Measurements from ENCODE around the gene SLC39A8.

SLC39A8 gene

DNA sequence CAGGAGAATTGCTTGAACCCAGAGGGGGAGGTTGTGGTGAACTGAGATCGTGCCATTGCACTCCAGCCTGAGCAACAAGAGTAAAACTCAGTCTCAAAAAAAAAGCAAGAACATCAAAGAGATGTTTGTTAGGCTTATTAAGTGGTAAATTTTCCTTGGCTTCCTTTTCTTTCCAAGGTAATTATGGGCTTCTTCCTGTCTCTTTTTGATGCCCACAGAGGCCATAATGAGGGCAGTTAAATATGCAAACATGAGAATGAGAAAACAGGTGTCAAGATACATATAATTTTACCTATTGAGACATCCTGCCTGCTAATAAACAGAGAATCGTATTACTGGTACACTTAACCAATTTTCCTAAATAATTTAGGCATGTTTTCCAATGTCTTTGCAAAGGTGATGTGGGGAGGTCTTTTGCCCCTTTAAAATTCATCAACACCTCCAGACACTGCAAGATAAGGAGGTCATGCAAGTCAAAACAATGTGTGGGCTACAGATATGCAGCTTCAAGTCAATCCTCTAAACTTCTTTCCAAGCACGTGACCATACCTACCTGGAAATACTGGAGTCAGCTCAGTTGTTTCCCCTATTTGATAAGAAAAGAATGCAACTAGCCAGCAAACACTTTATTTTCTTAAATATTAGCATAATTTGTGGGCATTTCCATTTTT, 2.7 kb downstream of the SLC39A8 start:
- H3K4me3 ChIP-seq, result no peak overlapping the region
- H3K27ac ChIP-seq, result no peak overlapping the region

DNA sequence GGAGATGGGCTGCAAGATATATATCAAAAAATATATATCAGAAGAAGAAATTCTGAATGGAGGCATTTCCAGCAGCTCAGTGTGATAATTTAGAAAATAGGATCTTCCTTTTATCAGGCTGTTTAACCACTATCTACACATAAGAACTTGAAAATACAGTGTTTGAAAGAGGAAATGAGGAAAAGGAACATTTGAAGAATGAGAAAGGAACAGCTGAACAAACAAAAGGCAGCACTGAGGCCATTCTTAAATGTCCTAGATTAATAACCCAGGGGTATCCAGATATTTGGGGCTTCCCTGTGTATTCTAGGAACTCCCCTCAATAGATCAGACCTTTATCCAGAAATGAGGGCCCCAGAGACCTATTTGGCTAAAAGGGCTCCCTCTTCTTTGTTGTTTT, 4.1 kb downstream of the SLC39A8 start:
- Histone ChIP-seq H3K27ac (no peak overlapping the region), H3K4me3 (no peak overlapping the region)

DNA sequence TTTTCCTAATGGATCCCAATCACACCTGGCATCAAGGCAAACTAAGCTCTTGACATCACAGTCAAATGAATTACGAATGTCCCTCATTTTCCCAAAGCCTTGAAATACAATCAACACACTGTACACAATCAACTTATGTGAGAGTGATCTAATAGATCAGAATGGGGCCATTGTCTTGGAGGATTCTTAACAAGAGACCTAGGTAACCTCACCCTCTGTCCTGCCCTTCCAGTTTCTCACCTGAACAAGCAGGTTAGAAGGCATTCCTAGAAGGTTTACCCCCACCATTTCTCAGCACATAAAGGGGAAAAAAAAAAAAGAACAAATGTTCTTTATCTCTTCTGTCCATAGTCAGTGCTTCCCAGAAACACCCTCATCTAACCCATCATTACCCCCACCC, 6.3 kb downstream of the SLC39A8 start:
- no peak overlapping the region for H3K27ac ChIP-seq
- no peak overlapping the region for H3K4me3 ChIP-seq

DNA sequence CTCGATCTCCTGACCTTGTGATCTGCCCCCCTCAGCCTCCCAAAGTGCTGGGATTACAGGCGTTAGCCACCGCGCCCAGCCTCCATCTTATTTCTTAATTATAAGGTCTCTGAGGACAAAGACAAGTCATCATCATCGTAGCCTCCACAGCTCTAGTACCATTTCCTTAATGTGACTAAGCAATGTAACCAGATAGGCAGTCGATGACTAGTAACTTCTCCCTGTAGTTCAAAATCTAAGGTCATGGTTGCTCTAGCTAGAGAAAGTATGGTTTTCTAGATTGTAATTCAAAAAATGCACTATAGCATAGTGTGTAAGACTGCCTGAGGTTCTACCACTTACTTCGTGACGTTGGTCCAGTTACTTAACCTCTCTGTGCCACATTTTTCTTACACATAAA, 6.9 kb downstream of the SLC39A8 start:
- Histone ChIP-seq H3K4me3 (no peak overlapping the region), H3K27ac (no peak overlapping the region)

DNA sequence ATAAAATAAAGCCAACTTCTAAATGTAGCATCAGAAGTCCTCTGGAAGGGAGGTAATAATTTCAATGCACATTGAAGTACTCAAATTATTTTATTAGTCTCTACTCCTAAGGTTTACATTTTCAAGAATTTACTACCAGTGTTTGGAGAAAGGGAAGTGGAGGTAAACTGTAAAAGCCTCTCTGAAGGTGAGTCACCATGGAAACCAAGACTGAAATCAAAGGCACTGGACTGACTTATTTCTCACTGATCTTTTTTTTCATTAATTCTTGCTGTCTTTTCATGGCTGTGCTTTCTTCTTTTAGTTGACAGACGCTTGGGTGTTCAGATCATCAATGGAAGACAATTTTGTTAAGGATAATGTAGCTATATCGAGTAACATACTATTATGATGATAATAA, 9.7 kb downstream of the SLC39A8 start:
- no peak overlapping the region for H3K4me3 ChIP-seq
- H3K27ac ChIP-seq, result no peak overlapping the region

DNA sequence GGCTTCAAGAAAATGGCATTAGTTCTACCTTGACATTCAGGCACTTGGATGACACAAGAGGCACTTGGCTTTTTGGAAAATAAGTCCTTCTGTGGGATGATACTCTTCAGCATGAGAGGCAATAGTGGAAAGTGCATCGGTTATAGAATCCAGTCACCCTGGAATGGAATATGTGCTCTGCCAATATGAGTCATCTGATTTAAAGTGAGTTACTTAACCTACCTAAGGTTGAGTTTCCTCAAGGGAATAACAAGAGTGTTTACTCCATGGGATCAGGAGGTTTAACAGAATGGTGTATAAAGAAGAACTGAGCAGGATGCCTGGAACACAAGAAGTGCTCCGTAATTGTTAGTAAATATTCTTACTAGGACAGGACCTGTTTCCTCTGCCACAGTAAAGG, 10.7 kb downstream of the SLC39A8 start:
- Histone ChIP-seq H3K27ac (no peak overlapping the region), H3K4me3 (no peak overlapping the region)

DNA sequence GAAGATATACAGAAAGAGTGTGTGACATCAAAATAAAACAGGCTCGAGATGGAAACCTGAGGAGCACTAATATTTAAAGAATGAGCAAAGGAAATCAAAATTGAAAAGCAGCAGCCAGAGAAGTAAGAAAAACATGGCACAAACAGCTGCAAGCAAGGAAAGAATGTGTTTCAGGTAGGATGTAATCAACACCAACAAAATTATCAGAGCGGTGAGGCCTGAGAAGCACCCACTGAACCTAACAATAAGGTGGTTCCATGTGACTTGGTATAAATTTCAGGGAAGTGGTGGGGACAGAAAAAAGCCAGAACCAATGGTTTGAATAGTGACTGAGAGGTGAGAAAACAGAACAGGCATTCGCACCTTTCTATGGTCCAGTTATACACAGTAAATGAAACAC, 11.5 kb downstream of the SLC39A8 start:
- H3K4me3 ChIP-seq, result no peak overlapping the region
- H3K27ac ChIP-seq, result no peak overlapping the region

DNA sequence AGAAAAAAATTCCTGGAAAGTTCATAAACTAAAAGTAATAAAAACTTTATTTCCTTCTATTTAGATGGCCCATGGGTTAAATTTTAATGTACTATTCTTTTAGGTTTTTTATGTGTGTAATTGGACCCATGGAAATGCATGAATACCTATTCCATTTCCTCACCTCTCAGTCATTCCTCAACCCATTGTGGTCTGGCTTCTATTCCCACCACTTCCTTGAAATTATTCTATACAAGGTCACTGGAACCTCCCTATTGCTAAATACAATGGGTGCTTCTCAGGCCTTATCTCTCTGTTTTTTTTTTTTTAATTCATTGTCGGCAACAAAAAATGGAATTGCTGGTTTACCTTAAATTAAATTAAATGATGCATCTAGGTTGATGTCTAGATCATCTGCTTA, 17.2 kb downstream of the SLC39A8 start:
- Histone ChIP-seq H3K4me3 (no peak overlapping the region), H3K27ac (no peak overlapping the region)

DNA sequence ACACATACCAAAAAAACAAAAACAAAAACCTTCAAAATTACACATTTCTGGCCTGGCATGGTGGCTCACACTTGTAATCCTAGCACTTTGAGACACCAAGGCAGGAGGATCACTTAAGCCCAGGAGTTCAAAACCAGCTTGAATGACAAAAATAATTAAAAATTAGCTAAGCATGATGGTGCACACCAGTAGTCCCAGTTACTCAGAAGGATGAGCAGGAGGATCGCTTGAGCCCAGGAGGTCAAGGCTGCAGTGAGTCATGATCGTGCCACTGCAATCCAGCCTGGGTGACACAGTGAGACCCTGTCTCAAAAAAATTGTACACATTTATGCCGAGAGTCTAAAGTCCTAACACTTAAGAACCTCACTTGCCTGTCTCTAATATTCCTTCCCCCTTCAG, 18.3 kb downstream of the SLC39A8 start:
- Histone ChIP-seq H3K4me3 (no peak overlapping the region), H3K27ac (no peak overlapping the region)

DNA sequence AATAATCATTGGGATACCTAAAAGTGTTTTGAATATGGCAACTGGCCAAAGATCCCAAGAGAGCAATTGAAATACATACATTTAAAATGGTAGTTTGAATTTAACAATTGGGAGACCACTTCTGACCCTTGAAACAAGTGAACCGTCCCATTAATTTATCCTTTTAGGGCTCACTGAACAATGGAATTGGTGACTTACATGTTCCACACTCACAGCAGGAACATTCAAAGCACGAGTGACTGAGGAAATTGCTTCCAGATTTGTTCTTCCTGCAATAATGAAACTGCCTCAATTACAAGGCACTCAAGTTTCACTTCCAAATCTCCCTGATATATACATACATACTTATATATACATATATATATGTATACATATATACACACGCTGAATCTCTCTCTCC, 20.6 kb downstream of the SLC39A8 start:
- Histone ChIP-seq H3K27ac (no peak overlapping the region), H3K4me3 (no peak overlapping the region)

DNA sequence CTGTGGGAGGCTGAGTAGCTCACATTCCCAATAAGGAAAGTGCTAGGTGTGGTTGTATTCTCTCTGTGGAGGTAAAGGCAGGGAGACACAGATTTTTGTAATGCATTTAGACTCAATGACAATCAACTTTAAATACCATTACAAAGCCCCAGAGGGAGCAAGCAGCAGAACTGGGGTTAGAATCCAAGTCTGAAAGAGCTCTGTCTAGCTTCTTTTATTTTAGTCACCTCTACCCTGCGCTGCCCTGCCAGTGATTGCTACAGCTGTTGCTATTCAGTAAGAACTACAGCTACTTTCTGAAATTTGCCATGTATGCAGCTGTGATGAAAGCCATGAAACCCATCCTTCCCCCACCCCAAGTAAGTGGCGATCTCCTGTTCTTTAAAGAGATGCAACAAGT, 22.5 kb downstream of the SLC39A8 start:
- H3K27ac ChIP-seq, result no peak overlapping the region
- H3K4me3 ChIP-seq, result no peak overlapping the region

DNA sequence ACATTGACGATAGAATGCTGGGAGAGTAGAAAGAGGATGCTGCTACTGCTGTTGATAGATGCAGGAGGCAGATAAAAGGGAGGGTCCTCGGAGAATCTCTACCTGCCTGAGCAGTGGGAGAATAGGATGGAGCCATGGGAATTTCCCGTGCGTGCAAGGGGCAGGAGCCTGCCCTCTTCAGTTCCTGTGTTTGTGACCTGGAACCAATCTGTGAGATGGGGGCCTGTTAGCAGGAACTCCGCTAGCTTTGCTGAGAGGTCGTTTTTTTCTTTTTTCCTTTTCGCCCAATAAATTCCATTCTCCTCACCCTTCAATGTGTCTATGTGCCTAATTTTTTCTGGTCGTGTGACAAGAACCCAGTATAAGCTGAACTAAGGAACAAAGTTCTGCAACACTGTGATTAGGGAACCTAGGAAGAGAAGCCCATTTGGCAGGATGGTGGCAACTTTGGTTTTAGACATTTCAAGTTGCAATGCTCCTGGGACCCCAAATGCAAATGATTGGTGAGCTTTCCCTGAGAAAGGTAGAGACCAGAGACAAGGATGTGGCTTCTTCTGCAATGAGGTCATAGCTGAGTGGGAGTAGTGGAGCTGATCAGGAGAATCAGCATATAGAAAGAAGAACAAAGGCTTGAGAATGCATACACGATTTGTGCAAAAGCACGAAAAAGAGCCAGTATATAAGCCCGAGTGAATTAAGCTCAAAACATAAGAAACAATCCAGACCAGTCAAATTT, 23.9 kb downstream of the SLC39A8 start:
- Histone ChIP-seq H3K4me3 (no peak overlapping the region), H3K27ac (no peak overlapping the region)

DNA sequence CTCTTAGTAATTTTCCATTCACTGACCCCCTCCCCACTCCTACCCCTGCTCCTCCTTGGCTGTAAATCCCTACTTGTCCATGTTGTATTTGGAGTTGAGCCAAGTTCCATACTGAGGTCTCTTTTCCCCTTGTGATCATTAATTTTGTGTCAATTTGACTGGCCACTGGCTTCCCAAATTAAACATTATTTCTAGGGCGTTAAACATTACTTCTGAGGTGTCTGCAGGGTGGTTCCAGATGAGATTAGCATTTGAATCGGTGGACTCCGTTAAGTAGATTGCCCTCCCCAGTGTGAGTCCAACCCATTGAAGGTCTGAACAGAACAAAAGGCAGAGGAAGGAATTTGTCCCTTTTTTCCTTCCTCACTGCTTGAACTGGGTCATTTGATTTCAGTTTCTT, 25.7 kb downstream of the SLC39A8 start:
- Histone ChIP-seq H3K4me3 (no peak overlapping the region), H3K27ac (peak overlapping the region in 2 of 21 experiments; percentile 1 to 50)

DNA sequence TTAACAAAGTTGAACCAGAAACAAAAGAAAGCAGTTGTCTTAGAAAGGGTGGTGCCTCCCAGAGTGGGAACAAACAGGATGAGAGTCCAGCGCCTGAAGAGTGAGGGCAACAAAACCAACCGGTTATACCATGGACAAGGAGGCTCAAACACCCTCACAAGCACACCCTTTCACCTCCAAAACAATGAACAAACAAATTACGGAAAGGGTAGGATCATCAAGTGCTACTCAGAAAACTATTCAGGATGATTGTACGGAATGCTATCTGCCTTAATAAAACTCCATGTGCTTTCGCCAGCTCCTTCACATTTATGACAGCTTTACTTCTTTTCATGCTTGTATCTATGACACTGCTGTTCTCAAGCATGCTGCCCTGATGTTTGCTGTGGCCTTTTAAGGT, 26.8 kb downstream of the SLC39A8 start:
- Histone ChIP-seq H3K4me3 (no peak overlapping the region), H3K27ac (peak overlapping the region in 1 of 21 experiments; percentile 50)

DNA sequence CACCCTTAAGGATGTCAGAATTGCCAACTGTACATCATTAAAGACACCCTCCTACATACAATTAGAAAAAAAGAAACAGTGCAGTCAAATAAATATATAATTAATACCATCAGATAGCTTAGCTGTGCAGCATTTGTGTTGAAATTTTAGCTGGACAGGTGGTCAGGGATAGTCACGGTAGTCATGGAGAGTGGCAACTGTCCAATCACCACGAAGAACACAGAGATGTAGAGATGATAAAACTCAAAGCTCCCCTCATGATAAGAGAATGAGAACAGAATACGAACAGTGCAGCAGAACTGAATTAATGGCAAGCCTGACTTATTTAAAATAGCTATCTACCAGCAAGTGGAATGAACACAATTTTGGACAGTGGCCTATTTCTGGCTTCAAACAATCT, 27.2 kb downstream of the SLC39A8 start:
- peak overlapping the region in 1 of 21 experiments; percentile 50 for H3K27ac ChIP-seq
- no peak overlapping the region for H3K4me3 ChIP-seq

DNA sequence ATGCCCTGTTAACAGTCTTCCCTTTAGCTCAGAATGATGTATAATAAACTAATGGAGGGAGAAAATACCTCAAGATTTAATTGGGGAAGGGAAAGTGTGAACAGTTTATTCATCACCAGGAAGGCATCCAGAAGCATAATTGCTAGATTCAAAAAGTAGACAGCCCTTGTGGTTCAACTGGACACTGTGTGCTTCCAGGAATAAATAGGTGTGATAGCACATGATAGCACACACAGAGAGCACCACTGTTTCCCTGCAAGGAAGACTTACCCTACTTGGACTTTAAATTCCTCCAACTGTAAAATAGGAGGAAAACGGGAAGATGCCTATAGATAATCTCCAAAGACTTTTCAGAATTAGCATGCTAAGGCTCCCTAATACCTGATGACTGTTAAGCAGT, 27.8 kb downstream of the SLC39A8 start:
- no peak overlapping the region for H3K27ac ChIP-seq

DNA sequence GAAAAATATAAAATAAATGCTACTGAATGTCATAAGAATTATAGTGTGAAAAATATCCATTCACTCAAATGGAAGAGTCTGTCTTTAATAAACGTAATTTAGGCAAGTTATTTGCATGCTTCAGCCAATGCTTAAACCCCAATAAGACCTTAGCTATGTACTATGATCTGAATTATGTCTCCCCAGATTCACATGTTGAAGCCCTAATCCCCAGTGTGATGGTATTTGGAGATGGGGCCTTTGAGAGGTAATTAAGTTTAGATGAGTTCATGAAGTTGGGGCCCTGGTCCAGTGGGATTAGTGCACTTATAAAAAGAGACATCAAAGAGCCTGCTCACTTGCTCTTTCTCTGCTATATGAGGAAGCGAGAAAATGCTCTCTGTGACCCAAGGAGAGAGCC, 28.7 kb downstream of the SLC39A8 start:
- H3K4me3 ChIP-seq, result no peak overlapping the region
- H3K27ac ChIP-seq, result no peak overlapping the region

More for the DNA sequence above, 27.8 kb downstream of the SLC39A8 start:
- H3K4me3 ChIP-seq, result no peak overlapping the region

DNA sequence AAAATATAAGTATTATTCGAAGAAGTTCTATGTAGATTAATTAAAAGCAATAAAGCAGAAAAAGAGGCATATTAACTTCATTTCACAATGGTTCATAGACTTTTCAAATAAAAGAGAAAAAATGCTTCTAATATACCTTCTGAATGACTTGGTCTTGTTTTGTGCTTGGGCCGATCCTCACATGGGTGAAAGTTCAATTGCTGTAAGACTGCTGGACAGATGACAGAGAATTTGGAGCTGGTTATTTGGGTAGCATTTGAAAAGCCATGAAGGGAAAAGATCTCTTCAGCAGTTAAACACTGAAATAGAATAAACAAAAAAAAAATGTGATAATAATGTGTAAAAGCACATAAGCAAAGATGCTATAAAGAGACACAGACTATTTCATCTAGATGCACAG, 29.8 kb downstream of the SLC39A8 start:
- H3K27ac ChIP-seq, result no peak overlapping the region
- H3K4me3 ChIP-seq, result no peak overlapping the region

DNA sequence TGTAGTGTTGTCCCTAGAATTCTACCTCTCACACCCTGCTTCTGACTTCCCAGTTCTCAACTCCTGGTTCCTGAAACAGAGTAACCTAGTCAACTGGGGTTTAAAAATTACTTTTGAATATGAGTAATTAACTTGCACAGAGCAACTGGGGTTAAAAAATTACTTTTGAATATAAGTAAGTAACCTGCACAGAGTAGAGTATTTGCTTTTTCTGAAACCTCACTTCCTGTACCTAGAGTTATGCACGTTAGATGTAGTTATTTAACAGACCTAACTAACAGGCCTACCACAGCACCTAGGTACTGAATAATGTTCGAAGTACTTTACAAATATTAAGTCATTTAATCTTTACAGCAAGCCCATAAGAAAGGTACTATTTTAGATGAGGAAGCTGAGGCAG, 32.9 kb downstream of the SLC39A8 start:
- no peak overlapping the region for H3K4me3 ChIP-seq
- H3K27ac ChIP-seq, result no peak overlapping the region

DNA sequence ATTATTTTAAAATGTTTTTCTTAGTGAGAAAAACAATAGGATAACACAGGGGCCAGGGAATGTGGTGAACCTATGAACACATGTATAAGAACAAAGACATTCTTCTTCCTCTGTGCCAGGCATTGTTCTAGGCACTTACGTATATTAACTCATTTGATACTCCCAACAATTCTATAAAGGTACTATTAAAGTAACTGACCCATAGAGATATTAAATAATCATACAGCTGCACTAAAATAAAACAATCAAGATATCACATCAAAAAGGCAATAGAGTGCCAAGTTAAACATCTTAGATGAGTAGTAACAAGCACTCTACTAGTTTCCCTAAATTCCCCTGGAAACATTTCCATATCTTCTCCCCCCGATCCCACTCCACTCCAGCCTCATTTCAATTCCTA, 33.4 kb downstream of the SLC39A8 start:
- H3K27ac ChIP-seq, result no peak overlapping the region

DNA sequence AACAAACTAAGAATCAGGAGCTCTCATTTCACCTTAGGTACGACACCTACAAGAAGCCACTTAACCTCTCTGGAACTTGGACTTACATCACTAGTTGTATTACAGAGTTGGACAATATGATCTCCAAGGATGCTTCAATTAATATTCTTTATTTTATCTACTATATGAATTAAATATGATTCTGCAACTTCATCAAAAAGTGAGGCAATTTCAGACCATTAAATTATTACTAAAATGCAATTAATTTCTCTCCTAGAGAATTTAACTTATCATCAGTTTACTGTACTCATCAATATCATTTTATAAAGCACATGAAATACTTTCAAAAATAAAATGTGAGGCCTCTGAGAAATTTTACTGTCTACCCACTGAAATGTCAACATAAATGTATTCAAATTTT, 33.9 kb downstream of the SLC39A8 start:
- H3K27ac ChIP-seq, result no peak overlapping the region
- no peak overlapping the region for H3K4me3 ChIP-seq

More for the DNA sequence above, 33.4 kb downstream of the SLC39A8 start:
- H3K4me3 ChIP-seq, result no peak overlapping the region

Data from skin epidermis (tissue), 12 donors.